Endodermal cell (in vitro differentiated cells): ENCODE results near the gene MCM3AP. TPM values are rescaled to one million over a fixed set of nuclear protein-coding genes. Genes with fewer than 3 reads are reported as not detected.

ENCODE experiments used
- DNase-seq: peaks from one replicate; pipeline ENCODE4 v3.0.0-alpha.2; 2017
- H3K27ac ChIP-seq: 2 replicates; pipeline ENCODE4 v1.5.1; 2013; ENCODE audit warnings: mild to moderate bottlenecking, low read depth, low read length, moderate library complexity
- H3K27me3 ChIP-seq: 2 replicates; pipeline ENCODE4 v1.6.1; 2013; ENCODE audit warnings: mild to moderate bottlenecking, low read length, moderate library complexity; ENCODE audit not compliant: insufficient read depth, control insufficient read depth, poor library complexity, severe bottlenecking
- H3K36me3 ChIP-seq: 2 replicates; pipeline ENCODE4 v1.7.0; 2013; ENCODE audit warnings: mild to moderate bottlenecking, low read length, moderate library complexity; ENCODE audit not compliant: control insufficient read depth, insufficient read depth
- H3K4me1 ChIP-seq: one replicate; pipeline ENCODE4 v1.7.0; 2013; ENCODE audit warnings: low read length; ENCODE audit not compliant: control insufficient read depth, insufficient read depth
- H3K4me3 ChIP-seq: 2 replicates; pipeline ENCODE4 v1.5.1; 2013; ENCODE audit warnings: mild to moderate bottlenecking, low read length, moderate library complexity
- H3K9ac ChIP-seq: 2 replicates; pipeline ENCODE4 v1.6.1; 2013; ENCODE audit warnings: mild to moderate bottlenecking, low read length, moderate library complexity; ENCODE audit not compliant: poor library complexity, severe bottlenecking; ENCODE audit errors: extremely low read depth
- H3K9me3 ChIP-seq: 2 replicates; pipeline ENCODE4 v1.6.1; 2013; ENCODE audit warnings: mild to moderate bottlenecking, low read length, moderate library complexity; ENCODE audit not compliant: control insufficient read depth
- H3K27ac Mint-ChIP-seq: 2 replicates; pipeline ENCODE4 v1.8.0; 2020; ENCODE audit warnings: mixed read lengths
- H3K27me3 Mint-ChIP-seq: 2 replicates; pipeline ENCODE4 v1.8.0; 2021; ENCODE audit warnings: mild to moderate bottlenecking, mixed read lengths; ENCODE audit not compliant: insufficient read depth
- H3K36me3 Mint-ChIP-seq: 2 replicates; pipeline ENCODE4 v1.8.0; 2020; ENCODE audit warnings: low read depth, mixed read lengths
- H3K4me1 Mint-ChIP-seq: 2 replicates; pipeline ENCODE4 v1.8.0; 2020; ENCODE audit warnings: mixed read lengths
- H3K4me3 Mint-ChIP-seq: 2 replicates; pipeline ENCODE4 v1.8.0; 2020; ENCODE audit warnings: mild to moderate bottlenecking, moderate library complexity, mixed read lengths
- H3K9me3 Mint-ChIP-seq: 2 replicates; pipeline ENCODE4 v1.8.0; 2020; ENCODE audit warnings: mild to moderate bottlenecking, mixed read lengths
- WGBS, 2 experiments: methylation state at CpG; one replicate each; pipeline versions ENCODE4 v1.1.5 to v1.1.7; 2013; ENCODE audit warnings: missing lambda C conversion rate in 2 of 2, mixed read lengths in 1 of 2; ENCODE audit not compliant: insufficient coverage in 1 of 2, insufficient read length in 1 of 2; 5-methylcytosine and 5-hydroxymethylcytosine counted together
- total RNA-seq, 2 donors: library from RNA; stranded (reverse); fragmentation: NEBNext Ultra II Directional in 1 of 2; extraction: Animal tissue kit (Norgen Biotek cat#: 25700) in 1 of 2; gene quantifications; 2 replicates in 1 of 2; 3 replicates in 1 of 2; pipeline ENCODE4 v1.2.1, GENCODE V29; 2021
- TF ChIP-seq, protein P1 (sequence below): fragments of 200-600 bp; sonication (generic); conservative IDR thresholded peaks from 2 replicates; pipeline ENCODE4 v1.5.0; 2021; ENCODE audit warnings: antibody characterized with exemption, mild to moderate bottlenecking

Gene MCM3AP
- total RNA-seq, 2 donors from 2014 or later = 120 to 161 TPM

DNA sequence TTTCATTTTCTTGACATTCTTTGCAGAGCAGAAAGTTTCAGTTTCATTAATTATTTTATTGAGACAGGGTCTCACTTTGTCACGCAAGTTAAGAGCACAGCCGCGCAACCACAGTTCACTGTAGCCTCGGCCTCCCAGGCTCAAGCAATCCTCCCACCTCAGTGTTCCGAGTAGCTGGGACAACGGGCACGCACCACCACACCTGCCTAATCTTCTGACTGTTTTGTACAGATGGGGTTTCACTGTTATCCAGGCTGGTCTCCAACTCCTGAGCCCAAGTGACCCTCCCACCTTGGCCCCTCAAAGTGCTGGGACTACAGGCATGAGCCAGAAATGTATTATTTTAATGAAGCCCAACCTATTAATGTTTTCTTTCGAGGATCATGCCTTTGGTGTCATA, 98.2 kb downstream of the MCM3AP start:
- H3K27me3 ChIP-seq = no peaks in the 10 kb centered on the region
- no peaks in the 10 kb centered on the region for H3K9me3 Mint-ChIP-seq
- peaks cover 2% of the 10 kb centered on the region for H3K36me3 ChIP-seq
- TF ChIP-seq, protein P1, sequence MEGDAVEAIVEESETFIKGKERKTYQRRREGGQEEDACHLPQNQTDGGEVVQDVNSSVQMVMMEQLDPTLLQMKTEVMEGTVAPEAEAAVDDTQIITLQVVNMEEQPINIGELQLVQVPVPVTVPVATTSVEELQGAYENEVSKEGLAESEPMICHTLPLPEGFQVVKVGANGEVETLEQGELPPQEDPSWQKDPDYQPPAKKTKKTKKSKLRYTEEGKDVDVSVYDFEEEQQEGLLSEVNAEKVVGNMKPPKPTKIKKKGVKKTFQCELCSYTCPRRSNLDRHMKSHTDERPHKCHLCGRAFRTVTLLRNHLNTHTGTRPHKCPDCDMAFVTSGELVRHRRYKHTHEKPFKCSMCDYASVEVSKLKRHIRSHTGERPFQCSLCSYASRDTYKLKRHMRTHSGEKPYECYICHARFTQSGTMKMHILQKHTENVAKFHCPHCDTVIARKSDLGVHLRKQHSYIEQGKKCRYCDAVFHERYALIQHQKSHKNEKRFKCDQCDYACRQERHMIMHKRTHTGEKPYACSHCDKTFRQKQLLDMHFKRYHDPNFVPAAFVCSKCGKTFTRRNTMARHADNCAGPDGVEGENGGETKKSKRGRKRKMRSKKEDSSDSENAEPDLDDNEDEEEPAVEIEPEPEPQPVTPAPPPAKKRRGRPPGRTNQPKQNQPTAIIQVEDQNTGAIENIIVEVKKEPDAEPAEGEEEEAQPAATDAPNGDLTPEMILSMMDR = no peak
- H3K4me3 ChIP-seq = no peak overlapping the region
- no peaks in the 10 kb centered on the region for H3K9me3 ChIP-seq
- no peak overlapping the region for H3K27ac ChIP-seq
- H3K4me1 Mint-ChIP-seq = peaks cover 9% of the 10 kb centered on the region
- no peaks in the 10 kb centered on the region for H3K4me1 ChIP-seq
- H3K4me3 Mint-ChIP-seq = no peak overlapping the region
- 97% methylated on average over 8 of the region's 8 CpGs for WGBS, 2 experiments
- peaks cover 23% of the 10 kb centered on the region for H3K36me3 Mint-ChIP-seq
- H3K27ac Mint-ChIP-seq = no peak overlapping the region
- no peaks in the 10 kb centered on the region for H3K27me3 Mint-ChIP-seq
- H3K9ac ChIP-seq = no peak overlapping the region
- no peak for DNase-seq

DNA sequence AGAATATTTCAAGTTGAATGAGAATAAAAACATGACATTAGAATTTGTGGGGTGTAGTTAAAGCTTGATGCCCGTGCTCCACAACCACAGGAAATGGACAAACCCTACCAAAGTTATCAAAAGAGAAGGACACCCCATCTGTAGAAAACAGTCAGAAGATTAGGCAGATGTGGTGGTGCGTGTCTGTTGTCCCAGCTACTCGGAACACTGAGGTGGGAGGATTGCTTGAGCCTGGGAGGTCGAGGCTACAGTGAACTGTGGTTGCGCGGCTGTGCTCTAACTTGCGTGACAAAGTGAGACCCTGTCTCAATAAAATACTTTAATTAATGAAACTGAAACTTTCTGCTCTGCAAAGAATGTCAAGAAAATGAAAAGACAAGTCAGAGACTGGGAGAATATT, 99.7 kb downstream of the MCM3AP start:
- peak overlapping the region; percentile 99 for H3K4me3 ChIP-seq
- H3K36me3 ChIP-seq = no peaks in the 10 kb centered on the region
- H3K9me3 Mint-ChIP-seq = no peaks in the 10 kb centered on the region
- H3K4me1 Mint-ChIP-seq = peaks cover 9% of the 10 kb centered on the region
- H3K27me3 ChIP-seq = no peaks in the 10 kb centered on the region
- peaks cover 18% of the 10 kb centered on the region for H3K36me3 Mint-ChIP-seq
- DNase-seq = no peak
- H3K4me1 ChIP-seq = no peaks in the 10 kb centered on the region
- H3K4me3 Mint-ChIP-seq = peak overlapping the region; percentile 88
- WGBS, 2 experiments = 90 to 97% methylated on average over 7 of the region's 7 CpGs
- no peak overlapping the region for H3K27ac Mint-ChIP-seq
- no peaks in the 10 kb centered on the region for H3K9me3 ChIP-seq
- H3K27ac ChIP-seq = no peak overlapping the region
- no peaks in the 10 kb centered on the region for H3K27me3 Mint-ChIP-seq
- H3K9ac ChIP-seq = no peak overlapping the region
- TF ChIP-seq, protein P1 = no peak

Other genes with a start within 250 kb of the MCM3AP start
- 100 to 1,000 TPM; 259 to 377 TPM for gene COL6A2, start 187.5 kb downstream of the MCM3AP start, total RNA-seq
- 1 to 10 TPM; 3.5 to 4.6 TPM for gene FTCD, start 130.0 kb downstream of the MCM3AP start, total RNA-seq
- gene SPATC1L, start 101.2 kb downstream of the MCM3AP start, total RNA-seq = 10 to 100 TPM; 29.5 to 31.9 TPM
- 10 to 100 TPM; 56.7 to 85.2 TPM for gene LSS, start 56.8 kb downstream of the MCM3AP start, total RNA-seq
- gene YBEY, start 731 bp upstream of the MCM3AP start, total RNA-seq = 10 to 100 TPM; 19.6 to 23.3 TPM
- gene C21orf58, start 38.3 kb upstream of the MCM3AP start, total RNA-seq = 10 to 100 TPM; 19.6 to 37.4 TPM
- gene PCNT, start 38.5 kb upstream of the MCM3AP start, total RNA-seq = 10 to 100 TPM; 40.1 to 40.7 TPM
- 10 to 100 TPM; 51.0 to 52.2 TPM for gene DIP2A, start 173.3 kb upstream of the MCM3AP start, total RNA-seq